Heart left ventricle (tissue), 16 donors: Measurements from ENCODE around the gene TCF19. TPM values are rescaled to one million over a fixed set of nuclear protein-coding genes. Genes with fewer than 3 reads are reported as not detected.

Experiments
- ATAC-seq, 4 donors: fragments of 200-7000 bp; cut with Tn5 transposase; one replicate each; pipeline ENCODE4 v1.9.1; 2020 to 2022; ENCODE audit warnings: moderate library complexity in 4 of 4, mild to moderate bottlenecking in 3 of 4, moderate number of reproducible peaks in 1 of 4
- DNase-seq, 5 donors: peaks; one replicate each; pipeline ENCODE4 v3.0.0-alpha.2; 2020
- H3K27ac ChIP-seq, 12 donors: fragments of 200-600 bp; sonication (generic) in 4 of 12; one replicate each; pipeline versions ENCODE4 v1.5.0 to v1.8.0; 2016 to 2022; ENCODE audit warnings: mild to moderate bottlenecking in 2 of 12
- H3K27me3 ChIP-seq, 9 donors: fragments of 200-600 bp; sonication (generic) in 2 of 9; one replicate each; pipeline versions ENCODE4 v1.5.1 to v1.8.0; 2016 to 2022; ENCODE audit warnings: mild to moderate bottlenecking in 3 of 9
- H3K36me3 ChIP-seq, 9 donors: fragments of 200-600 bp; sonication (generic) in 2 of 9; one replicate each; pipeline versions ENCODE4 v1.5.0 to v1.8.0; 2018 to 2022; ENCODE audit warnings: mild to moderate bottlenecking in 2 of 9
- H3K4me1 ChIP-seq, 12 donors: fragments of 200-600 bp; sonication (generic) in 4 of 12; one replicate each; pipeline versions ENCODE4 v1.5.0 to v1.8.0; 2016 to 2022; ENCODE audit warnings: mild to moderate bottlenecking in 3 of 12
- H3K4me3 ChIP-seq, 12 donors: fragments of 200-600 bp; sonication (generic) in 4 of 12; one replicate each; pipeline versions ENCODE4 v1.5.0 to v1.8.0; 2017 to 2022; ENCODE audit warnings: mild to moderate bottlenecking in 9 of 12, moderate library complexity in 4 of 12
- H3K9me3 ChIP-seq, 12 donors: fragments of 200-600 bp; sonication (generic) in 4 of 12; one replicate each; pipeline versions ENCODE4 v1.5.0 to v1.8.0; 2016 to 2022; ENCODE audit warnings: mild to moderate bottlenecking in 1 of 12
- CTCF ChIP-seq, 12 donors: fragments of 200-600 bp; sonication (generic) in 4 of 12; IDR thresholded peaks; one replicate each; pipeline versions ENCODE4 v1.5.0 to v1.8.0; 2018 to 2022; ENCODE audit warnings: antibody characterized with exemption in 12 of 12, mild to moderate bottlenecking in 5 of 12
- POLR2A ChIP-seq, 2 donors: fragments of 450-650 bp; IDR thresholded peaks; one replicate each; pipeline ENCODE4 v1.6.1; 2017; ENCODE audit warnings: antibody characterized with exemption in 2 of 2, mild to moderate bottlenecking in 2 of 2, moderate library complexity in 2 of 2
- WGBS, 4 donors: extraction: QIAGEN DNeasy Blood & Tissue Kit in 2 of 4; methylation state at CpG; one replicate each; pipeline versions ENCODE4 v1.1.5 to v1.1.7; 2013 to 2018; 5-methylcytosine and 5-hydroxymethylcytosine counted together
- intact Hi-C, 10 donors: fragments of 100-400 bp; cut with DNase I; formaldehyde crosslinking; loops; one replicate each; pipeline versions ENCODE4 v1.11.1 to v1.14.2; 2022
- polyA plus RNA-seq, 2 donors: library from polyadenylated mRNA; stranded (reverse); fragments of 200-250 nt; gene quantifications; one replicate each; pipeline ENCODE4 v1.2.3, GENCODE V29; 2013
- total RNA-seq, 9 donors: library from RNA; depleted of rRNA in 2 of 9; stranded (reverse); fragments of >200 nt in 2 of 9; fragmentation: NEBNext Ultra II Directional in 3 of 9; extraction: Animal tissue kit (Norgen Biotek cat#: 25700) in 3 of 9; gene quantifications; one replicate each; pipeline versions ENCODE4 v1.1.0 to v1.2.4, GENCODE V29; 2016 to 2023
- donor health status: ischemic (EF 13 %, LVEDD 7.1; RV severe dilation, severe dysfunction).
- donor health status: healthy with polysubstance abuse.
- donor health status: DM: no; HTN: yes; CAD: no.
- donor health status: DM: no; HTN: no; CAD: no.
- donor health status: ischemic (EF 25% LVEDD 6.9; RV normal size, moderate dysfunction).
- donor health status: ischemic (EF 25% LVEDD 5.7; RV mildly dilated, moderate dysfunction).
- donor health status: healthy.
- donor health status: DM: yes; HTN: yes; CAD: no.
- donor health status: ischemic (EF 35%, LVEDD 5.7; RV mildly dilated, moderate dysfunction).
- donor health status: nonischemic (EF 11% LVEDD 7.7; RV severe dilation, severe dysfunction).
- donor health status: DM: yes; HTN: yes; CAD: no.
- donor health status: PGD.
- donor health status: ischemic (EF 29% LVEDD 5.4; RV normal size, mild dysfunction).
- donor health status: nonischemic (EF 23%, LVEDD 6.1; RV moderate dilation, normal function).

TCF19 gene
- total and polyA plus RNA-seq, 11 donors, result 1.8 to 12.9 (median 2.6) TPM

- Histone ChIP-seq H3K27me3 (no peaks in the 10 kb centered on the region), H3K27ac (no peak overlapping the region), H3K4me3 (no peak overlapping the region), H3K4me1 (peaks cover 0 to 27% (median 15%) of the 10 kb centered on the region in 12 donors), H3K9me3 (no peaks in the 10 kb centered on the region), H3K36me3 (peaks cover 0 to 38% (median 0%) of the 10 kb centered on the region in 9 donors)
- intact Hi-C loops, result no loop called here
- TF ChIP-seq POLR2A (IDR thresholded peaks at IDR 0.05), result no peak
- TF ChIP-seq CTCF (IDR thresholded peaks at IDR 0.05), result no peak
- ATAC-seq (no peak), DNase-seq (no peak)
- WGBS, 4 donors, result 88 to 93% (median 91%) methylated on average over 18 of the region's 18 CpGs
These were observed 14.0 kb upstream of the TCF19 start for GRCh38 chr6:31144296-31144969.

- Histone ChIP-seq H3K9me3 (no peaks in the 10 kb centered on the region), H3K36me3 (peaks cover 0 to 41% (median 4%) of the 10 kb centered on the region in 9 donors), H3K4me3 (no peak overlapping the region), H3K27me3 (no peaks in the 10 kb centered on the region), H3K4me1 (peaks cover 0 to 24% (median 15%) of the 10 kb centered on the region in 12 donors), H3K27ac (no peak overlapping the region)
- DNase-seq (no peak), ATAC-seq (no peak)
- WGBS, 4 donors, result 78 to 95% (median 81%) methylated on average over 10 to 11 of the region's 11 CpGs
- TF ChIP-seq CTCF (IDR thresholded peaks at IDR 0.05) (no peak), POLR2A (IDR thresholded peaks at IDR 0.05) (no peak)
- intact Hi-C loops, result no loop called here
These were observed 13.4 kb upstream of the TCF19 start for GRCh38 chr6:31144970-31145340.

- intact Hi-C loops, result no loop called here
- Histone ChIP-seq H3K4me1 (peaks cover 0 to 24% (median 15%) of the 10 kb centered on the region in 12 donors), H3K36me3 (peaks cover 0 to 44% (median 8%) of the 10 kb centered on the region in 9 donors), H3K27me3 (no peaks in the 10 kb centered on the region), H3K4me3 (no peak overlapping the region), H3K9me3 (no peaks in the 10 kb centered on the region), H3K27ac (no peak overlapping the region)
- TF ChIP-seq POLR2A (IDR thresholded peaks at IDR 0.05) (no peak), CTCF (IDR thresholded peaks at IDR 0.05) (no peak)
- ATAC-seq, result no peak
- WGBS, 4 donors, result 94 to 96% (median 95%) methylated on average over 10 of the region's 10 CpGs
- DNase-seq, result no peak
These were observed 13.0 kb upstream of the TCF19 start for GRCh38 chr6:31145386-31145785.

GRCh38 chr6:31149827-31150447, 8.5 kb upstream of the TCF19 start:
- H3K4me1 ChIP-seq, result no peaks in the 10 kb centered on the region
- TF ChIP-seq CTCF (IDR thresholded peaks at IDR 0.05) (no peak), POLR2A (IDR thresholded peaks at IDR 0.05) (no peak)
- WGBS, 4 donors, result 92 to 98% (median 95%) methylated on average over 5 to 6 of the region's 6 CpGs
- peaks cover 0 to 37% (median 19%) of the 10 kb centered on the region in 9 donors for H3K36me3 ChIP-seq
- ATAC-seq (no peak), DNase-seq (no peak)
- no peaks in the 10 kb centered on the region for H3K9me3 ChIP-seq
- H3K27me3 ChIP-seq, result no peaks in the 10 kb centered on the region
- intact Hi-C loops, result no loop called here
- no peak overlapping the region for H3K27ac ChIP-seq
- H3K4me3 ChIP-seq, result no peak overlapping the region
